Measurements from ENCODE around the gene UBE2N.

DNA sequence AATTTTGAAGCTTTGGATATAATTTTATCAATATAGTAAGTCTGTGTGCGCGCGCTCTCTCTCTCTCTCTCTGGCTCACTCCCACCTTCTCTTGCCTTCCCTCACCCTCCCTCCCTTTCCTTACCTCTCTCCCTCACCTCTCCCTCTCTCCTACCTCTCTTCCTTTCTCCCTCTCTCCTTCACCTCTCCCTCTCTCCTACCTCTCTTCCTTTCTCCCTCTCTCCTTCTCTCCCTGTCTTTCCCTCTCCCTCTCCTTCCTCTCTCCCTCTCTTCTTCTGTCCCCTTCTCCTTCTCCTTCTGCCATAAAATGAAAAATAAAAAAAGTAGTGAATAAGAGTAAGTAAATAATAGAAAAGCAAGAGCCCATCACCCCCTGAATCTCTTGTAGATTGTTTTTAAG is 73.0 kb downstream of the UBE2N start:
- TF ChIP-seq, protein P1, sequence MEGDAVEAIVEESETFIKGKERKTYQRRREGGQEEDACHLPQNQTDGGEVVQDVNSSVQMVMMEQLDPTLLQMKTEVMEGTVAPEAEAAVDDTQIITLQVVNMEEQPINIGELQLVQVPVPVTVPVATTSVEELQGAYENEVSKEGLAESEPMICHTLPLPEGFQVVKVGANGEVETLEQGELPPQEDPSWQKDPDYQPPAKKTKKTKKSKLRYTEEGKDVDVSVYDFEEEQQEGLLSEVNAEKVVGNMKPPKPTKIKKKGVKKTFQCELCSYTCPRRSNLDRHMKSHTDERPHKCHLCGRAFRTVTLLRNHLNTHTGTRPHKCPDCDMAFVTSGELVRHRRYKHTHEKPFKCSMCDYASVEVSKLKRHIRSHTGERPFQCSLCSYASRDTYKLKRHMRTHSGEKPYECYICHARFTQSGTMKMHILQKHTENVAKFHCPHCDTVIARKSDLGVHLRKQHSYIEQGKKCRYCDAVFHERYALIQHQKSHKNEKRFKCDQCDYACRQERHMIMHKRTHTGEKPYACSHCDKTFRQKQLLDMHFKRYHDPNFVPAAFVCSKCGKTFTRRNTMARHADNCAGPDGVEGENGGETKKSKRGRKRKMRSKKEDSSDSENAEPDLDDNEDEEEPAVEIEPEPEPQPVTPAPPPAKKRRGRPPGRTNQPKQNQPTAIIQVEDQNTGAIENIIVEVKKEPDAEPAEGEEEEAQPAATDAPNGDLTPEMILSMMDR (IDR thresholded peaks at IDR 0.05 in 4 of 5, conservative IDR thresholded peaks at IDR 0.05 in 1 of 5) = no peak
- no peak for TF ChIP-seq POLR2A (IDR thresholded peaks at IDR 0.05)

All from gastrocnemius medialis (tissue), 4 donors.